ENCODE results near the gene NSD1.

NSD1 gene

GRCh38 chr5:177311723-177312648, 178.4 kb downstream of the NSD1 start, which contains the start of gene MXD3:
MXD3 (minus strand) TSS chr5:177311898; CDS start chr5:177311830, 68 bp downstream.
- DNase-seq = peak; percentile 99

- peak; percentile 87 for DNase-seq
Measured at GRCh38 chr5:177312649-177313181, 179.1 kb downstream of the NSD1 start.

- no peak for DNase-seq
Measured at GRCh38 chr5:177313561-177314259, 180.1 kb downstream of the NSD1 start.

GRCh38 chr5:177314376-177315342, 181.1 kb downstream of the NSD1 start:
- DNase-seq = no peak

- DNase-seq = no peak
Measured at GRCh38 chr5:177315411-177315810, 181.8 kb downstream of the NSD1 start.

- DNase-seq = no peak
Measured at GRCh38 chr5:177316005-177316404, 182.4 kb downstream of the NSD1 start.

- peak; percentile 76 for DNase-seq
Measured at GRCh38 chr5:177317959-177318377, 184.4 kb downstream of the NSD1 start.

GRCh38 chr5:177319913-177320588, 186.5 kb downstream of the NSD1 start:
- DNase-seq = no peak

- DNase-seq = peak; percentile 45
Measured at GRCh38 chr5:177320879-177321278, 187.3 kb downstream of the NSD1 start.

GRCh38 chr5:177325868-177326381, 192.4 kb downstream of the NSD1 start:
- no peak for DNase-seq

- no peak for DNase-seq
Measured at GRCh38 chr5:177327539-177328522, 194.3 kb downstream of the NSD1 start.

GRCh38 chr5:177328545-177329231, 195.1 kb downstream of the NSD1 start:
- no peak for DNase-seq

GRCh38 chr5:177329883-177330282, 196.3 kb downstream of the NSD1 start:
- DNase-seq = no peak

- DNase-seq = no peak
Measured at GRCh38 chr5:177330991-177331842, 197.6 kb downstream of the NSD1 start.

GRCh38 chr5:177332031-177332895, 198.7 kb downstream of the NSD1 start:
- DNase-seq = no peak

GRCh38 chr5:177332896-177333260, 199.3 kb downstream of the NSD1 start:
- DNase-seq = no peak

- DNase-seq = no peak
Measured at GRCh38 chr5:177333420-177334154, 200.0 kb downstream of the NSD1 start.
